Measurements from ENCODE around the gene MBD5. TPM values are rescaled to one million over a fixed set of nuclear protein-coding genes. Genes with fewer than 3 reads are reported as not detected.

MBD5 gene
- total and polyA plus RNA-seq, 11 donors = 6.8 to 44.4 (median 24.9) TPM

DNA sequence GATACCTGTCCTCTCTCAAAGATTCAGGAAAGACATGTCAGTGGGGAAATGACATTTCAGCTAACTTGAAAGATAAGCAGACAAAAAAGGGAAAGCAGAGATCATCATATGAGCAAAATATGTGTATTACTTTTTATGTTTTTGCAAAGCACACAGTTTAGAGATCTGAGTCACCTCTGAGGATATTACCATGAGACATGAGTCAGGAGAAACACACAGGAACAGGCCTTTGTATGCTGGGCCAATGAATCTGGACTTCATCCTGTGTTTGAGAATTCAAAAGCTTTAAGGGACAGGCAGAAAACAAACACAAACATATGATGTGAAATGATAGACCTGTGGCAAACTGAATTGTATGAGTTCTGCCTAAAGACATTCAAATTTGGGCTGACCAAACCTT lies 317.6 kb downstream of the MBD5 start:
- Histone ChIP-seq H3K27ac (no peak overlapping the region), H3K9me3 (peaks cover 0 to 13% (median 9%) of the 10 kb centered on the region in 12 donors), H3K4me1 (no peaks in the 10 kb centered on the region), H3K4me3 (no peak overlapping the region), H3K36me3 (peaks cover 0 to 17% (median 7%) of the 10 kb centered on the region in 9 donors), H3K27me3 (no peaks in the 10 kb centered on the region)
- ATAC-seq (no peak), DNase-seq (no peak)
- TF ChIP-seq CTCF (IDR thresholded peaks at IDR 0.05) (no peak), POLR2A (IDR thresholded peaks at IDR 0.05) (no peak)
- intact Hi-C loops (cut with DNase I) = no loop called here

GRCh38 chr2:148342086-148342485 lies 321.2 kb downstream of the MBD5 start:
- H3K27ac ChIP-seq = no peak overlapping the region
- DNase-seq = no peak
- no peaks in the 10 kb centered on the region for H3K4me1 ChIP-seq
- intact Hi-C loops (cut with DNase I) = no loop called here
- TF ChIP-seq CTCF (IDR thresholded peaks at IDR 0.05) (no peak), POLR2A (IDR thresholded peaks at IDR 0.05) (no peak)
- no peak overlapping the region for H3K4me3 ChIP-seq
- 87 to 91% (median 88%) methylated on average over 4 of the region's 4 CpGs for WGBS, 4 donors
- no peaks in the 10 kb centered on the region for H3K27me3 ChIP-seq
- H3K36me3 ChIP-seq = peaks cover 0 to 15% (median 5%) of the 10 kb centered on the region in 9 donors
- no peak for ATAC-seq
- peaks cover 0 to 19% (median 11%) of the 10 kb centered on the region in 12 donors for H3K9me3 ChIP-seq

DNA sequence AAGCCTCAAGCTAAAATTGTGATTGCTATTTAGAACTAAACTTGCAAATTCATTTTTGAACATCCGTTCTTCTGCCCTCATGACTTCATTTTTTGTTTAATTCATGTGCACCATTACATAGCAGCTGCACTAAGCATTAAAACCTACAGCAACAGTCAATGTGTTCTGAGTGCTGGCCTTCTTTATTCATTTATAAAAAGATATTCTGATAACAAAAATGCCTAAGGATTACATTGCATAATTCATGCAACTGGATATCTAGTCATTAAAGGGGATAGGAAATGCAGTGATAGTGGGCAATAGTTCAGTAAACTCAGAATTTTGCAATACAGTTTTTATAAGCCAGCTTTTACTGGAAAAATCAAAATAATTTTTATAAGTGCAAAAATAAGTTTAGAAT lies 329.3 kb downstream of the MBD5 start:
- peaks cover 0 to 2% (median 0%) of the 10 kb centered on the region in 9 donors for H3K36me3 ChIP-seq
- ATAC-seq (no peak), DNase-seq (no peak)
- no peak overlapping the region for H3K27ac ChIP-seq
- H3K4me1 ChIP-seq = no peaks in the 10 kb centered on the region
- intact Hi-C loops (cut with DNase I) = no loop called here
- H3K4me3 ChIP-seq = no peak overlapping the region
- H3K9me3 ChIP-seq = peaks cover 0 to 21% (median 0%) of the 10 kb centered on the region in 12 donors
- TF ChIP-seq CTCF (IDR thresholded peaks at IDR 0.05) (no peak), POLR2A (IDR thresholded peaks at IDR 0.05) (no peak)
- H3K27me3 ChIP-seq = no peaks in the 10 kb centered on the region
- WGBS, 4 donors = 84 to 95% (median 88%) methylated on average over 1 of the region's 1 CpG

- no peak for ATAC-seq
- DNase-seq = no peak
- peaks cover 0 to 26% (median 2%) of the 10 kb centered on the region in 12 donors for H3K9me3 ChIP-seq
- H3K27ac ChIP-seq = no peak overlapping the region
- 83 to 88% (median 87%) methylated on average over 2 of the region's 2 CpGs for WGBS, 4 donors
- no peaks in the 10 kb centered on the region for H3K27me3 ChIP-seq
- intact Hi-C loops (cut with DNase I) = no loop called here
- no peak for TF ChIP-seq CTCF (IDR thresholded peaks at IDR 0.05)
- no peak for TF ChIP-seq POLR2A (IDR thresholded peaks at IDR 0.05)
- H3K4me1 ChIP-seq = no peaks in the 10 kb centered on the region
- H3K4me3 ChIP-seq = no peak overlapping the region
- H3K36me3 ChIP-seq = peaks cover 0 to 2% (median 0%) of the 10 kb centered on the region in 9 donors
Observed at GRCh38 chr2:148351437-148352143, 330.7 kb downstream of the MBD5 start.
